Measurements from ENCODE around the gene PIGQ.

The PIGQ gene

GRCh38 chr16:551210-551609, 18.6 kb upstream of the PIGQ start:
- DNase-seq (ENCODE audit: low read depth in 2 of 2): no peak
- H3K4me3 ChIP-seq (replicated peaks in 1 of 2; ENCODE audit: low read depth in 2 of 2, low read length in 2 of 2): no peak overlapping the region
- TF ChIP-seq, protein P1, sequence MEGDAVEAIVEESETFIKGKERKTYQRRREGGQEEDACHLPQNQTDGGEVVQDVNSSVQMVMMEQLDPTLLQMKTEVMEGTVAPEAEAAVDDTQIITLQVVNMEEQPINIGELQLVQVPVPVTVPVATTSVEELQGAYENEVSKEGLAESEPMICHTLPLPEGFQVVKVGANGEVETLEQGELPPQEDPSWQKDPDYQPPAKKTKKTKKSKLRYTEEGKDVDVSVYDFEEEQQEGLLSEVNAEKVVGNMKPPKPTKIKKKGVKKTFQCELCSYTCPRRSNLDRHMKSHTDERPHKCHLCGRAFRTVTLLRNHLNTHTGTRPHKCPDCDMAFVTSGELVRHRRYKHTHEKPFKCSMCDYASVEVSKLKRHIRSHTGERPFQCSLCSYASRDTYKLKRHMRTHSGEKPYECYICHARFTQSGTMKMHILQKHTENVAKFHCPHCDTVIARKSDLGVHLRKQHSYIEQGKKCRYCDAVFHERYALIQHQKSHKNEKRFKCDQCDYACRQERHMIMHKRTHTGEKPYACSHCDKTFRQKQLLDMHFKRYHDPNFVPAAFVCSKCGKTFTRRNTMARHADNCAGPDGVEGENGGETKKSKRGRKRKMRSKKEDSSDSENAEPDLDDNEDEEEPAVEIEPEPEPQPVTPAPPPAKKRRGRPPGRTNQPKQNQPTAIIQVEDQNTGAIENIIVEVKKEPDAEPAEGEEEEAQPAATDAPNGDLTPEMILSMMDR (IDR thresholded peaks at IDR 0.05; ENCODE audit: low read depth, low read length): no peak

- TF ChIP-seq, protein P1 (IDR thresholded peaks at IDR 0.05; ENCODE audit: low read depth, low read length): no peak
- H3K4me3 ChIP-seq (replicated peaks in 1 of 2; ENCODE audit: low read depth in 2 of 2, low read length in 2 of 2): no peak overlapping the region
- no peak for DNase-seq (ENCODE audit: low read depth in 2 of 2)
Observed at GRCh38 chr16:552171-552570, 17.6 kb upstream of the PIGQ start.

GRCh38 chr16:553601-554296, 16.0 kb upstream of the PIGQ start:
- H3K4me3 ChIP-seq (replicated peaks in 1 of 2; ENCODE audit: low read depth in 2 of 2, low read length in 2 of 2): no peak overlapping the region
- no peak for DNase-seq (ENCODE audit: low read depth in 2 of 2)
- TF ChIP-seq, protein P1 (IDR thresholded peaks at IDR 0.05; ENCODE audit: low read depth, low read length): no peak

GRCh38 chr16:554297-554621, 15.5 kb upstream of the PIGQ start:
- H3K4me3 ChIP-seq (replicated peaks in 1 of 2; ENCODE audit: low read depth in 2 of 2, low read length in 2 of 2): no peak overlapping the region
- TF ChIP-seq, protein P1 (IDR thresholded peaks at IDR 0.05; ENCODE audit: low read depth, low read length): no peak
- no peak for DNase-seq (ENCODE audit: low read depth in 2 of 2)

- peak; percentile 42 to 69 for DNase-seq (ENCODE audit: low read depth in 2 of 2)
- H3K4me3 ChIP-seq (replicated peaks in 1 of 2; ENCODE audit: low read depth in 2 of 2, low read length in 2 of 2): no peak overlapping the region
- TF ChIP-seq, protein P1 (IDR thresholded peaks at IDR 0.05; ENCODE audit: low read depth, low read length): no peak
Observed at GRCh38 chr16:554640-555365, 15.0 kb upstream of the PIGQ start.

GRCh38 chr16:555528-556473, 14.0 kb upstream of the PIGQ start:
- no peak for DNase-seq (ENCODE audit: low read depth in 2 of 2)
- H3K4me3 ChIP-seq (replicated peaks in 1 of 2; ENCODE audit: low read depth in 2 of 2, low read length in 2 of 2): no peak overlapping the region
- TF ChIP-seq, protein P1 (IDR thresholded peaks at IDR 0.05; ENCODE audit: low read depth, low read length): no peak

Measured in cardiac fibroblast (primary cell).